ENCODE measurements around the gene RPUSD1.
"Not testable (repeated sequence)": the region's sequence is repeated elsewhere in the genome, so short reads cannot be mapped to it uniquely, and the experiment has no call there.

Gene RPUSD1

GRCh38 chr16:764184-764750, 23.9 kb downstream of the RPUSD1 start:
- DNase-seq = no peak

GRCh38 chr16:763369-764183, 24.6 kb downstream of the RPUSD1 start:
- no peak for DNase-seq

DNA sequence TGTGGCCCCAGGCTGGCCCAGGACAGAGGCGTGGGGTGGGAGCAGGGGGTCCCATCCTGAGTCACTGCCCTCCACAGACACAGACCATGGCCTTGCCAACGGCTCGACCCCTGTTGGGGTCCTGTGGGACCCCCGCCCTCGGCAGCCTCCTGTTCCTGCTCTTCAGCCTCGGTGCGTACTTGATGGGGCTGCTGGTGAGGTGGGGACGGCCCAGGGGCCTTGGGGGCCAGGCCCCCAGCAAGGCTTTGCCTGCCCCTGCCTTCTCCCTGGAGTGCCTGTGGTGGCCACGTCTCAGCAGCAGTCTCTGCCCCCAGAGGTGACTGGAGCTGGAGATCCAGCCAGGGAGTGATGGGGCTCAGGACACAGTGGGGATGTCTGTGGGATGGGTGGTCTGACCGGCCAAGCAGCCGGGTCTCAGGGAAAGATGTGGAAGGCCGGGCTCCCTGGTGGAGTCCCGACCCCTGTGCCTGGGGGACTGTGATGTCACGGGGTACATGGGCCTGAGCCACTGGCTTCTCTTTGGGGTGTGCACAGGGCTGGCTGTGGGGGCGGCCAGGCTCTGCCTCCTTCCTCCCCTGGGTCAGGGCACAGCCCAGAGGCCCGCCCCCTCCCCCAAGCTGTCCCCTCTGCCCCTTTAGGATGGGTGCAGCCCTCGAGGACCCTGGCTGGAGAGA, 25.4 kb downstream of the RPUSD1 start:
- DNase-seq = no peak

GRCh38 chr16:761625-762513, 26.3 kb downstream of the RPUSD1 start:
- no peak for DNase-seq

GRCh38 chr16:760545-761343, 27.4 kb downstream of the RPUSD1 start, which contains the start of gene MSLN:
MSLN (plus strand) TSS chr16:760734; CDS start chr16:762681, 1,947 bp downstream.
- DNase-seq = no peak

DNA sequence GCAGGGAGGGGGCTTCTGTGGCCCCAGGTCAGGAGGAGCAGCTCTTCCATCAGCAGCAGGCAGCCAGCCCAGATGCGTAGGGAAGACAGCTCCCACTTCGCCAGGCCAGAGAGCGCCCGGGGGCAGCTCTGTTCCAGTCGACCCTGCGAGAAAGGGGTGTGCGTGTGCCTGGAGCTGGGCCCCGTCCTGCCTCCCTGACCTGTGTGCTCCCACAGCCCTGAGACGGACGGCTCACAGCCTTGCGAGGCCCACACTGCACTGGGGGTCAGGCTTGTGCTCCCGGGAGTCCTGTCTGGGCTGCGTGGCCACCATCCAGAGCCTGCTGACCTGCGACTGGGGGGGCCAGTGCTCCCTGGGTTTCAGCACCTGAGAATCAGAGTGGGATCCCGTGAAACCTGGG, 28.1 kb downstream of the RPUSD1 start:
- DNase-seq = no peak

- no peak for DNase-seq
Observed at GRCh38 chr16:759110-759910, 28.9 kb downstream of the RPUSD1 start.

- DNase-seq = no peak
Observed at GRCh38 chr16:756428-756827, 31.8 kb downstream of the RPUSD1 start.

GRCh38 chr16:754656-755055, 33.5 kb downstream of the RPUSD1 start:
- DNase-seq = no peak

DNA sequence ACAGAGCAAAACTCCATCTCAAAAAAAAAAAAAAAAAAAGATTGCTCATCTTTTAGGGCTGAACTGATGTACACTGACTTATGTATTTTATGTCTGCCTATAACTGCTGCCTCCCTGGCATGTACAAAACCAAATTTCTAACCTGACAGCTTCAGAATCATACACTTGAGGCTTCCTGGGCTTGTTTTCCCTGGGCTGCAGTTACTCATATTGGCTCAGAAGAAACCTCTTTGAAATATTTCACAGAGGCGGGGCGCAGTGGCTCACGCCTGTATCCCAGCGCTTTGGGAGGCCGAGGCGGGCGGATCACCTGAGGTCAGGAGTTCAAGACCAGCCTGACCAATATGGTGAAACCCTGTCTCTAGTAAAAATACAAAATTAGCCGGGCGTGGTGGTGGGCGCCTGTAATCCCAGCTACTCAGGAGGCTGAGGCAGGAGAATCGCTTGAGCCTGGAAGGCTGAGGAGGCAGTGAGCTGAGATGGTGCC, 34.0 kb downstream of the RPUSD1 start:
- DNase-seq = not testable (repeated sequence)

DNA sequence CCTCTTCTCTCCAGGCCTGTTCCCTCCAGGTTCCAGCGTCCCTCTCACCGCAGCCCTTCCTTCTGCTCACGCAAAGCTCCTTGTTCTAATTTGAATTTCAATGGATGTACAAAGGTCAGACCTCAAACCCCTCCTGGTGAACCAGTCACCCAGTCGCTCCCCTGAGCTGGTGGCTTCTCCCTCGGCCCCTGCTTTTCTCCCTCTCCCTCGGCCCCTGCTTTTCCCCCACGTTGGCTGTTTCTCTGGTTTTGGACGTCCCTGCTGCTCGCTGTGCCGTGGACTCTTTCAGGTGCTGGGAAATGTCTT, 36.2 kb downstream of the RPUSD1 start:
- no peak for DNase-seq

DNA sequence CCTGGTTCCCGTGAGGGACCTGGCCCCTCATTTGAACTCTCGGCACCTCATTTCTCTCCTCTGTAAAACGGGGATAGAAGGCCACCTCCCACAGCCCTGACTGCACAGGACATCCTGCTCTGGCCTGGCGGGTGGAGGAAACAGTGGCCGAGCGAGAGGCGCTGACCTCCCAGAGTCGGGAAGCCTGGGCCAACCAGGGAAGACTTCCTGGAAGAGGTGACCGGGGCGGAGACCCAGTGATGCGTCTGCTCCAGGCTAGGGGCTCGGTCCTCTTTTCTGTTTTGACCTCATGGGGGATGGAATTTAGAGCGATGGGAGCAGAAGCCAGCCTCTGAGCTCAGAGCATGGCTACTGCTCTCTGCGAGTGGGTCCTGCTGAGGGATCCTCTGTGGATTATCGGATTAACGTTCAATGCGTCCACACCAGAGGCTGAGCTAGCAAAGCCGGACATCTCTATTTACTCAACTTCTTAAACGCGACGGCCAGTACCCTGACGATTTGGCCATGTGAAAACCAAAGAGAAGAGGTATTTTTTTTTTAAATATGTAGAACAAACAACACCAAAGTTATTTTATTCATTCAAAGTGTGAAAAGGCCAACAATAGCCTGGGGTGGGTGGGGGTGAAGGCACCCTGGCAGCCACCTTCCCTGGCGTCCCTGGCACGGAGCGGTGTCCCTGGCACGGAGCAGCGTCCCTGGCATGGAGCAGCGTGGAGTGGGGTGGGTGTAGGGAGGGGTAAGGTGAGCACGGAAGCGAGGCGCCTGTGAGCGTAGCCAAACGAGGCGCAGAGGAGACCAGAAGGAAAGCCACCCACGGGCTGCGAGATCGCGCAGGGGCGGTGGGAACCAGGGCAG, 36.8 kb downstream of the RPUSD1 start:
- DNase-seq = no peak

- DNase-seq = no peak
Observed at GRCh38 chr16:750485-750884, 37.7 kb downstream of the RPUSD1 start.

DNA sequence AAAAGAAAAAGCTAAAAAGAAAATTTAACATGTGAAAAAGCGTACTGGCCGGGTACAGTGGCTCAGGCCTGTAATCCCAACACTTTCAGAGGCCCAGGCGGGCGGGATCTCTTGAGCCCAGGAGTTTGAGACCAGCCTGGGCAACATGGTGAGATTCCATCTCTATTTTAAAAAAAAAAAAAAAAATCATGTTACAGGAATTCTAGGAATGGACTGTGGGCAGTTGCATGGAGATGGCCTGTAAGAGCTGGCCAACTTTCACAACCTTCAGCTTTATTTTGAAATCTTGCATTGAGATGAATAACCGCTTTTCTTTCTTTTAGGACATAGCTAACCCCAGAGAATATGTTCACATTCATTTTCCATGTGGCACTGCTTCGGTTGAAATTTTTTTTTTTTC, 39.2 kb downstream of the RPUSD1 start:
- DNase-seq = no peak

GRCh38 chr16:747978-748746, 40.0 kb downstream of the RPUSD1 start:
- no peak for DNase-seq

- no peak for DNase-seq
Observed at GRCh38 chr16:746637-747036, 41.5 kb downstream of the RPUSD1 start.

DNA sequence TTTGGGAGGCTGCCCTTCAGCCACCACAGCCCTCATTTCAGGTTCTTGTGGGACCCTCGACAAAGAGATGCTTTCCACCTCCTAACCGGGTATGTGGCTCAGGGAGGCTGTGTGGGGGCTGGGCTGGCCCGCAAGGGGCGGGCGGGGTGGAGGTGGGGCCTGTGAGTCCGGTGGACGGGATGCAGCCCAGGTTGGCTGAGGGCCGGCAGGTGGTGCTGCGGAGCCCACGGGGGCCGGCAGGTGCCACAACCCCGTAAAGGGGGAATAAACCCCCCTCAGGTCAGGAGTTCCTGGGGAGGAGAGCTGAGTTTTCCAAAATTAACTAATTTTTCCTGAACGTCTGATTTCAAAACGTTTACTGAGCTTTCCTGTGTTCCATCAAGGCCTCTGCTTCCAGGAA, 42.4 kb downstream of the RPUSD1 start:
- no peak for DNase-seq

DNA sequence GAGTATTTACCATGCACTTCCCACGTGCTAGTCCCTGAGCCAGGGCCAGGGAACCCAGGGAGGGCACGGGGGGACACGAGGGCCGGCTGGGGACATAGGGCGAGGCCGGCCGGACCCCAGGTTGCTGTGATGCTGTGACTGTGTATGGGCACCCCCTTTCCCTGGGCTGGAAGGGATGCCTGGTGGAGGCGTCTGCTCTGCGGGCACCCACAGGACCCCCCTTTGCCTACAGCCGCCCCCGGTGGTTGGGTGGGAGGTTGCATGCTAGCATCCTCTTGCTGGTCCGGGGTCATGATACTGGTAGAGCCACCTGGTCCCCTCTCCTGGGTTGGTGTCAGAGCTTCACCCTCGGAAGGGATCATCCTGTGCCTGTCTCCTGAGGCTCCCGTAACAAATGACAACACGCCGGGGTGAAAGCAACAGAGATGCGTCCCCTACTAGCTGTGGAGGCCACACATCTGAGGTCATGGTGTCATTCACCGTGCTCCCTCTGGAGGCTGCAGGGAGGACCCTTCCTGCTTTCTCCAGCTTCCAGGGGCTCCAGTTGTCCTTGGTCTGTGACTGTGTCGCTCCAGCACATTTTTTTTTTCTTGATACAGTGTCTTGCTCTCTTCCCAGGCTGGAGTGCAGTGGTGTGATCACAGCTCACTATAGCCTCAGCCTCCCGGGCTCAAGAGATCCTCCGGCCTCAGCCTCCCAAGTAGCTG, 44.2 kb downstream of the RPUSD1 start:
- DNase-seq = no peak

DNA sequence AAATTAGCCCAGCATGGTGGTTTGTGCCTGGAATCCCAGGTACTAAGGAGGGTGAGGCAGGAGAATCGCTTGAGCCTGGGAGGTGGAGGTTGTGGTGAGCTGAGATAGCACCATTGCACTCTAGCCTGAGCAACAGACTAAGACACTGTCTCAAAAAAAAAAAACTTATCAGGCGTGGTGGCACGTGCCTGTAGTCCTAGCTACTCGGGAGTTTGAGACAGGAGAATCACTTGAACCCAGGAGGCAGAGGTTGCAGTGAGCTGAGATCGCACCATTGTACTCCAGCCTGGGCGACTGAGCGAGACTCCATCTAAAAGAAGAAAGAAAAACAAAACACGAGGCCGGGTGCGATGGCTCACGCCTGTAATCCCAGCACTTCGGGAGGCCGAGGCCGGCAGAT, 45.3 kb downstream of the RPUSD1 start:
- DNase-seq = not testable (repeated sequence)

All from NCI-H2081 (cell line).